SH-SY5Y (cell line): ENCODE data around the gene PEA15.

Source experiments
- GATA2 ChIP-seq: IDR thresholded peaks from 2 replicates; pipeline ENCODE4 v1.6.1; 2011; ENCODE audit warnings: mild to moderate bottlenecking, low read depth, low read length
- GATA3 ChIP-seq: IDR thresholded peaks from 2 replicates; pipeline ENCODE4 v1.6.1; 2011; ENCODE audit warnings: low read depth, mild to moderate bottlenecking, low read length, moderate library complexity

GRCh38 chr1:160211046-160211790, 6.0 kb downstream of the PEA15 start:
- TF ChIP-seq GATA2 (no peak), GATA3 (no peak)
